OCI-LY3 (cell line): ENCODE measurements around the gene QSER1.

Experiments
- H2AFZ ChIP-seq: fragments of 200-600, 300-600 bp; shearing (Covaris generic); 2 replicates; pipeline ENCODE4 v1.6.0; 2014; ENCODE audit warnings: antibody characterized with exemption, low read depth, low read length
- H3K27ac ChIP-seq: fragments of 200-600, 300-600 bp; sonication (generic); 2 replicates; pipeline ENCODE4 v1.5.1; 2014; ENCODE audit warnings: mild to moderate bottlenecking, low read length, moderate library complexity, mixed read lengths
- H3K27me3 ChIP-seq: fragments of 200-600, 300-600 bp; sonication (generic); 2 replicates; pipeline ENCODE4 v1.6.1; 2014; ENCODE audit warnings: low read depth, low read length, mixed read lengths
- H3K36me3 ChIP-seq: fragments of 200-600, 300-600 bp; sonication (generic); replicated peaks from 2 replicates; pipeline ENCODE3; 2014; ENCODE audit warnings: low read depth, low read length, mixed read lengths
- H3K4me1 ChIP-seq: fragments of 300-600, 200-600 bp; sonication (generic); 2 replicates; pipeline ENCODE4 v1.6.1; 2014; ENCODE audit warnings: low read length, mixed read lengths
- H3K4me2 ChIP-seq: fragments of 200-600, 300-600 bp; sonication (generic); 2 replicates; pipeline ENCODE4 v1.6.1; 2014; ENCODE audit warnings: low read length, mixed read lengths
- H3K4me3 ChIP-seq: fragments of 300-600, 200-600 bp; sonication (generic); 2 replicates; pipeline ENCODE4 v1.5.1; 2014; ENCODE audit warnings: antibody characterized with exemption, mild to moderate bottlenecking, low read length, moderate library complexity
- H3K79me2 ChIP-seq: fragments of 300-600, 200-600 bp; shearing (Covaris generic); 2 replicates; pipeline ENCODE4 v1.6.1; 2014; ENCODE audit warnings: mild to moderate bottlenecking, low read length, mixed read lengths
- H3K9ac ChIP-seq: fragments of 300-600, 200-600 bp; shearing (Covaris generic); 2 replicates; pipeline ENCODE4 v1.6.0; 2014; ENCODE audit warnings: mild to moderate bottlenecking, low read length, moderate library complexity
- H3K9me3 ChIP-seq: fragments of 200-600, 300-600 bp; shearing (Covaris generic); 2 replicates; pipeline ENCODE4 v1.6.1; 2014; ENCODE audit warnings: low read length, mixed read lengths; ENCODE audit not compliant: insufficient read depth
- H4K20me1 ChIP-seq: fragments of 200-600, 300-600 bp; sonication (generic); 2 replicates; pipeline ENCODE4 v1.6.1; 2016; ENCODE audit warnings: low read length, mixed read lengths; ENCODE audit not compliant: insufficient read depth
- EZH2phosphoT487 ChIP-seq: fragments of 200-600 bp; shearing (Covaris generic); IDR thresholded peaks from 2 replicates; pipeline ENCODE4 v1.6.1; 2018; ENCODE audit warnings: antibody characterized with exemption, mixed run types, low read depth
- TF ChIP-seq, protein P1 (sequence below): fragments of 200-600, 300-600 bp; sonication (generic); IDR thresholded peaks from 2 replicates; pipeline ENCODE4 v1.5.1; 2014; ENCODE audit warnings: antibody characterized with exemption, low read length, low read depth

QSER1 gene

DNA sequence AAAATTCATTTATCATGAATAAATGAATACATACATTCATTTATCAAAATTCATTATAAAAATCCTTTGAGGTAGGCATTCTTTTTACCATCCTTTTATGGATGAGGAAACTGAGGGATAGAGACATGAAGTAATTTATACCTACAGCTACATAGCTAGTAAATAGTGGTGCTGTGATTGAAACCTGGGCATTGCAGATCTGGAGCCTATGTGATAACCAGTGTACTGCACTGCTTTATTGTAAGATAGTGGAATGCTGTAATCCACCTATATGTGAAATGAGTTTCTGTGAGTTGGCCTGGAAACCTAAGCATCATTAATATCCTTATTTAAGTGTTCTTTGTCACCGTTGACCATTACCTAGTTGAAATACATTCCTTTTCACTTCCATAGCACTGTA lies 4.5 kb downstream of the QSER1 start:
- Histone ChIP-seq H3K4me2 (no peak overlapping the region), H4K20me1 (peaks cover 63% of the 10 kb centered on the region), H3K79me2 (peaks cover 90% of the 10 kb centered on the region), H3K4me3 (no peak overlapping the region), H3K27me3 (no peaks in the 10 kb centered on the region), H3K27ac (no peak overlapping the region), H3K9me3 (no peaks in the 10 kb centered on the region), H2AFZ (no peak overlapping the region), H3K36me3 (peaks cover 5% of the 10 kb centered on the region), H3K9ac (no peak overlapping the region), H3K4me1 (peaks cover 14% of the 10 kb centered on the region)
- TF ChIP-seq, protein P1, sequence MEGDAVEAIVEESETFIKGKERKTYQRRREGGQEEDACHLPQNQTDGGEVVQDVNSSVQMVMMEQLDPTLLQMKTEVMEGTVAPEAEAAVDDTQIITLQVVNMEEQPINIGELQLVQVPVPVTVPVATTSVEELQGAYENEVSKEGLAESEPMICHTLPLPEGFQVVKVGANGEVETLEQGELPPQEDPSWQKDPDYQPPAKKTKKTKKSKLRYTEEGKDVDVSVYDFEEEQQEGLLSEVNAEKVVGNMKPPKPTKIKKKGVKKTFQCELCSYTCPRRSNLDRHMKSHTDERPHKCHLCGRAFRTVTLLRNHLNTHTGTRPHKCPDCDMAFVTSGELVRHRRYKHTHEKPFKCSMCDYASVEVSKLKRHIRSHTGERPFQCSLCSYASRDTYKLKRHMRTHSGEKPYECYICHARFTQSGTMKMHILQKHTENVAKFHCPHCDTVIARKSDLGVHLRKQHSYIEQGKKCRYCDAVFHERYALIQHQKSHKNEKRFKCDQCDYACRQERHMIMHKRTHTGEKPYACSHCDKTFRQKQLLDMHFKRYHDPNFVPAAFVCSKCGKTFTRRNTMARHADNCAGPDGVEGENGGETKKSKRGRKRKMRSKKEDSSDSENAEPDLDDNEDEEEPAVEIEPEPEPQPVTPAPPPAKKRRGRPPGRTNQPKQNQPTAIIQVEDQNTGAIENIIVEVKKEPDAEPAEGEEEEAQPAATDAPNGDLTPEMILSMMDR, result no peak
- TF ChIP-seq EZH2phosphoT487, result no peak

DNA sequence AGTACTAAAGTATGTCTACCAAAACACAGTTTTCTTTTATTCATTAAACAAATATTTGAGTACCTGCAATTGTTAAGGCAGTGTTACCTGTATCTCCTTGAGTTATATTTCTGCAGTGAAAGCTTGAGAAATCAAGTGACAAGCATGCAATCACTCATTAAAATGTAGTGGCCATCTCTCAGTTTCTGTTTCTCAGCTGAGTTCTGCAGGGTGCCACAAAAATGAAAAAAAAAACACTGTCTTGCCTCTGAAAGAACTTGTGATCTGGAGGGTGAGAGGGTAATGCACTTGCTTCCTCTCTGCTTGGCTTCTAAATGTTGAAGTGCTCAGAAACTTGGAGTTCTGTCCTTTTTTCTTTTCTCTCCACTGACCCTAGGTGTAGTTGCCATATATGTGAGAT lies 6.8 kb downstream of the QSER1 start:
- Histone ChIP-seq H3K9me3 (no peaks in the 10 kb centered on the region), H3K9ac (no peak overlapping the region), H3K36me3 (peaks cover 5% of the 10 kb centered on the region), H2AFZ (no peak overlapping the region), H3K79me2 (peaks cover 100% of the 10 kb centered on the region), H3K27ac (no peak overlapping the region), H3K4me2 (no peak overlapping the region), H3K4me3 (no peak overlapping the region), H4K20me1 (peaks cover 69% of the 10 kb centered on the region), H3K4me1 (peaks cover 12% of the 10 kb centered on the region), H3K27me3 (no peaks in the 10 kb centered on the region)
- TF ChIP-seq EZH2phosphoT487, result no peak
- TF ChIP-seq, protein P1, result no peak

DNA sequence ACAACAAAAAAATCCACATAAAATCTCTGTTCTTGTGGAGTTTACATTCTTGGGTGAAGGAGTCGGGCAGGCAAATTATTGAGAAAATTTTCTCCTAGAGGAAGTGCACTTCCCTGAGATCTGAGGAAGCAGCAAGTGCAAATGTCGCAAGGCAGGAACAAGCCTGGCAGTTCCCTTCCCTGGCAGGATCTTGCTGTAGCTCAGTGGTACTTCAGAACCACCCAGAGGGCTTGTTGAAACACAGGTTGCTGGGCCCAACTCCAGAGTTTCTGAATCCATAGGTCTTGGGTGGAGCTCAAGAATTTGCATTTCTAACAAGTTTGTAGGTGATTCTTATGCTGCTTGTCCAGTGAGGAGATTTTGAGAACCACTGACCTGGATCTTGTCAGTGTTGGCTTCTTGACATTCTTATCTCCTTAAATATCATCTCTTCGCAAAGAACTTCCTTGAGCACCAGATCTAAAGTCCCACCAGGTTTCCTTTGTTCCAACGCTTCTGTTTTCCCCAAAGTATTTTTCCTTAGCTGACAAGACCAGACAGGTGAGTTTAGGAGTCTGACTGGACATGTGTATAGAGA lies 9.6 kb downstream of the QSER1 start:
- TF ChIP-seq, protein P1, result no peak
- TF ChIP-seq EZH2phosphoT487, result no peak
- Histone ChIP-seq H3K9ac (no peak overlapping the region), H3K4me3 (no peak overlapping the region), H2AFZ (no peak overlapping the region), H3K4me2 (no peak overlapping the region), H3K4me1 (no peaks in the 10 kb centered on the region), H3K9me3 (no peaks in the 10 kb centered on the region), H3K27ac (no peak overlapping the region), H3K27me3 (no peaks in the 10 kb centered on the region), H3K79me2 (peaks cover 96% of the 10 kb centered on the region), H4K20me1 (peaks cover 57% of the 10 kb centered on the region), H3K36me3 (peaks cover 5% of the 10 kb centered on the region)

DNA sequence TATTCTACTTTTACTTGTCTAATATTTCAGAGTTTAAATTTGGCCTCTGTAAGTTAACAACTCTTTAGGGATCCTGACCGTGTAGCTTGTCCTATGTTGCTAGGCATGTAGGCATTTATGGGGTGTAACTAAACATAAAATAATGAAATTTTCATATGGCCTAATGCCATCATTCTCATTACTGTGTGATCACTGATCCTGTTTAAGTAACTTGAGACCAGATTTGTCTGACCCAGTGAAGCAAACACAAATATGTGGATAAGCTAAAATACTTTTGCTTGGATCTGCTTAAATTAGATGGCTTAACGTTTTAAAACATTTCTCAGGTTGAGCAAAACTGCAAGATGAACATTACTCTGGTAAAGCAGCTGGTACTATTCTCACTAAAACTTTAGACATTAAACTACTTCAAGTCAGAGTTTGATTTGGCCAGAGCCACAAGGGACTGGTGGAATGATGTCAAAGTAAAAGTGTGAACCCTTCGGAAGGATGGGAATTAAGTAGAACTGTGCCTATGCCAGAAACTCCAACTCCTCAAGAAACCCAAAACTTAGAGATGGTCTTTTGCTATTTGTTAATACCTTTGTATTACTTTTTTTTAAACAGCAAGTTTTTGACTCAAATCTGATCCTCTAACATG lies 12.5 kb downstream of the QSER1 start:
- H3K4me2 ChIP-seq, result no peak overlapping the region
- no peak overlapping the region for H2AFZ ChIP-seq
- peaks cover 94% of the 10 kb centered on the region for H3K79me2 ChIP-seq
- no peaks in the 10 kb centered on the region for H3K36me3 ChIP-seq
- H3K9ac ChIP-seq, result no peak overlapping the region
- TF ChIP-seq EZH2phosphoT487, result no peak
- TF ChIP-seq, protein P1, result no peak
- no peaks in the 10 kb centered on the region for H3K27me3 ChIP-seq
- H3K9me3 ChIP-seq, result no peaks in the 10 kb centered on the region
- H4K20me1 ChIP-seq, result peaks cover 43% of the 10 kb centered on the region
- H3K4me1 ChIP-seq, result no peaks in the 10 kb centered on the region
- no peak overlapping the region for H3K4me3 ChIP-seq
- no peak overlapping the region for H3K27ac ChIP-seq
